Panc1 (cell line): ENCODE measurements around the gene RPS15A. TPM values are rescaled to one million over a fixed set of nuclear protein-coding genes. Genes with fewer than 3 reads are reported as not detected.
"Not testable (repeated sequence)": the region's sequence is repeated elsewhere in the genome, so short reads cannot be mapped to it uniquely, and the experiment has no call there.

Source experiments
- ATAC-seq: fragments of 200-7000 bp; cut with Tn5 transposase; 2 replicates; pipeline ENCODE4 v1.9.1; 2020; ENCODE audit warnings: mild to moderate bottlenecking, moderate library complexity
- BruUV-seq: library from RNA; stranded (reverse); fragments of 400-500 nt; replicated peaks from 2 replicates; lab custom pipeline; 2021; lab: Mats Ljungman, UMichigan
- CTCF ChIA-PET: fragments of 300-600 bp; sonication (Branson Sonifier 250); formaldehyde crosslinking; loops from one replicate; lab custom pipeline; 2022; ENCODE audit warnings: antibody characterized with exemption; lab: Charles Lee
- POLR2A ChIA-PET: fragments of 300-600 bp; sonication (Branson Sonifier 250); formaldehyde crosslinking; loops from one replicate; lab custom pipeline; 2022; ENCODE audit warnings: antibody characterized with exemption; lab: Charles Lee
- DNase-seq: peaks from one replicate; pipeline ENCODE4 v3.0.0-alpha.2; 2010; ENCODE audit warnings: low read depth, low spot score
- H3K27ac ChIP-seq: 2 replicates; pipeline ENCODE4 v1.5.1; 2011; ENCODE audit warnings: mild to moderate bottlenecking, low read length, inconsistent platforms
- H3K27me3 ChIP-seq: fragments of 200-500 bp; sonication (Bioruptor generic); 2 replicates; pipeline ENCODE4 v1.6.0; 2014; ENCODE audit warnings: low read length, inconsistent platforms; ENCODE audit not compliant: control insufficient read depth, insufficient read depth
- H3K36me3 ChIP-seq: fragments of 200-500 bp; sonication (Bioruptor generic); 2 replicates; pipeline ENCODE4 v1.5.1; 2014; ENCODE audit warnings: inconsistent platforms, mild to moderate bottlenecking, low read length, moderate library complexity; ENCODE audit not compliant: control insufficient read depth, insufficient read depth
- H3K4me1 ChIP-seq: 2 replicates; pipeline ENCODE4 v1.5.1; 2011; ENCODE audit warnings: inconsistent platforms, mild to moderate bottlenecking, low read length, moderate library complexity; ENCODE audit not compliant: control insufficient read depth, insufficient read depth
- H3K4me3 ChIP-seq, 2 experiments: 2 replicates each; pipeline ENCODE4 v1.5.1; 2011 to 2012; ENCODE audit warnings: low read depth in 2 of 2, low read length in 2 of 2, mild to moderate bottlenecking in 2 of 2, inconsistent platforms in 1 of 2, moderate library complexity in 1 of 2
- H3K9me3 ChIP-seq: fragments of 200-500 bp; sonication (Bioruptor generic); 2 replicates; pipeline ENCODE4 v1.5.1; 2014; ENCODE audit warnings: low read depth, mild to moderate bottlenecking, inconsistent platforms, low read length, moderate library complexity; ENCODE audit not compliant: control insufficient read depth, insufficient read depth
- in situ Hi-C: cut with HindIII; loops from 2 replicates; pipeline ENCODE4 v1.10.0; 2016; ENCODE audit warnings: low sequenced_read_pairs, low pct_unique_long_range_greater_than_20kb
- intact Hi-C: fragments of 100-400 bp; cut with micrococcal nuclease; formaldehyde crosslinking; loops from one replicate; pipeline ENCODE4 v1.10.0; 2022; ENCODE audit not compliant: unreplicated experiment
- total RNA-seq: library from RNA; stranded (reverse); gene quantifications from one replicate; pipeline ENCODE4 v1.2.1, GENCODE V29; 2021; ENCODE audit not compliant: unreplicated experiment
- TF ChIP-seq, protein P1 (sequence below): fragments of 450-650 bp; IDR thresholded peaks from 2 replicates; pipeline ENCODE4 v1.5.1; 2017; ENCODE audit warnings: mild to moderate bottlenecking

Gene RPS15A
- total RNA-seq, 1 experiment from 2014 or later, result 1,366 TPM

DNA sequence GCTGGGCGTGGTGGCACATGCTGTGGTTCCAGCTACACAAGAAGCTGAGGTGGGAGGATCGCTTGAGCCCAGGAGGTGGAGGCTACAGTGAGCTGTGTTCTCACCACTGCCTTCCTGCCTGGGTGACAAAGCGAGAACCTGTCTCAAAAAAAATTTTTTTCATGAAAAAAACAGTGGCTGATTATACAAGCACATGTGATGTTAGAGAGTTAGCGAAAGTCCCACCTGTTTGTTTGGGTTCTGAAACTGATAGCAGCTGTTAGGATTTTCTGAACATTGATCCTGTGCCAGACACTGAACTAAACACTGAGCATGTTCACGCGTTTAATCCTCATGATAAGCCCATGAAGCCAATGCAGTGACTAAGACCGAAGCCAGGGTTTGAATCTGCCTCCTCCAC, 22.9 kb downstream of the RPS15A start:
- in situ Hi-C loops, ATAC-seq, H3K27ac ChIP-seq, BruUV-seq, DNase-seq, H3K4me3 ChIP-seq, H3K36me3 ChIP-seq, H3K27me3 ChIP-seq, intact Hi-C loops, CTCF ChIA-PET, H3K9me3 ChIP-seq, H3K4me1 ChIP-seq, POLR2A ChIA-PET: not testable (repeated sequence)

DNA sequence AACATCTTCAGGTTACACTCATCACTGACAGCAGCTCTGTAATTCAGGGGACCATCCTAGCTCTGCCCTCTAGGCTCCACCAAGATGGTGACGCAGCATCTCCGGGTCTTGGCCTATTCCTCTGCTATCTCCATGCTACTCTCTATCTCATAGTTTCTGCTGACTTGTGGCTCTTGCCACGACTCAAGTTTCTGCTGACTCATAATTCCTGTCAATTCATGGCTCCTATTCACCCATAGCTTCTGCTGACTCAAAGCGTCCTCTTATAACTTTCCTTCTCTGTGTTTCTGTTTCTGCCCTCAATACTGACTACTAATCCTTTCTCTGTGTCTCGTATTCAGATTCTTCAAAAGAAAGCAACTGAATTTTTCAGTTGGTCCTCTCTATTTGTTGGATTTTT, 27.4 kb downstream of the RPS15A start:
- H3K27me3 ChIP-seq, DNase-seq, in situ Hi-C loops, H3K27ac ChIP-seq, H3K9me3 ChIP-seq, BruUV-seq, H3K4me3 ChIP-seq, CTCF ChIA-PET, H3K4me1 ChIP-seq, POLR2A ChIA-PET, H3K36me3 ChIP-seq, intact Hi-C loops, ATAC-seq: not testable (repeated sequence)

DNA sequence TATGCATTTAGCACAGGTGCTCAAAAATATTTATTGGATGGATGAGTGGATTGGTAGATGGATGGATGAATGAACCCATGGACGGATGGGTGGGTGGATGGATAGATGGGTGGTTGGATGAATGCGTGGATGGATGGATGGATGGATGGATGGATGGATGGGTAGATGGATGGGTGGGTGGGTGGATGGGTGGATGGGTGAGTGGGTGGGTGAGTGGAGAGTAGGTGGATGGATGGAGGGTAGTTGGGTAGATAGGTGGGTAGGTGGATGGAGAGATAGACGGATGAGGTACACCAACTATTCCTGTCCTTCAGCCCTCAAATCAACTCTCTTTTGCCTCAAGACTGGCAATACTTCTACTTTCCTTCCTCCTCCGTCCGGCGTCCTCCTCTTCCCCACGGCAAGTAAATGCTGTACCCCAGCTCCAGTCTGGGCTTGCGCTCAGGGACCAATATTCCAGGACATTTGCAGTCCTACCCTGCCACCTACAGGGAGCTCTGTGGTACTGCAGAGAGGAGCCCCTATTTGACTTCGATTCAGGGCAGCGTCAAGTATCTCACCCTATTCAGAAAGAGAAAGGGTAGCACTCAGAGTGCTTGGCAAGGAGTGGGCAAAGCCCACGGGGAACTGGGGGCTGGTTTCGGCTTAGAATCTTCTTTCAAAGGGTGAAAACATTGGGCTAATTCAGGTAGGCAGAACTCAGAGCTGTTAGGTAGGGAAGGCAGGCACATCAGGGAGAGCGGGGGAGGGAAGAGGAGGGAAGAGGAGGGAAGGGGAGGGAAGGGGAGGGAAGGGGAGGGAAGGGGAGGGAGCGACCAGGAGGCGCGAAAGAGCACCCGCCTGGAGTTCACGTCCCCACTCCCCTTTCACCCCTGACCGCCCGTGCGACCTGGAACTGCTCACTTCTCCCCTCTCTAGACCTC, 30.3 kb downstream of the RPS15A start:
- TF ChIP-seq, protein P1, sequence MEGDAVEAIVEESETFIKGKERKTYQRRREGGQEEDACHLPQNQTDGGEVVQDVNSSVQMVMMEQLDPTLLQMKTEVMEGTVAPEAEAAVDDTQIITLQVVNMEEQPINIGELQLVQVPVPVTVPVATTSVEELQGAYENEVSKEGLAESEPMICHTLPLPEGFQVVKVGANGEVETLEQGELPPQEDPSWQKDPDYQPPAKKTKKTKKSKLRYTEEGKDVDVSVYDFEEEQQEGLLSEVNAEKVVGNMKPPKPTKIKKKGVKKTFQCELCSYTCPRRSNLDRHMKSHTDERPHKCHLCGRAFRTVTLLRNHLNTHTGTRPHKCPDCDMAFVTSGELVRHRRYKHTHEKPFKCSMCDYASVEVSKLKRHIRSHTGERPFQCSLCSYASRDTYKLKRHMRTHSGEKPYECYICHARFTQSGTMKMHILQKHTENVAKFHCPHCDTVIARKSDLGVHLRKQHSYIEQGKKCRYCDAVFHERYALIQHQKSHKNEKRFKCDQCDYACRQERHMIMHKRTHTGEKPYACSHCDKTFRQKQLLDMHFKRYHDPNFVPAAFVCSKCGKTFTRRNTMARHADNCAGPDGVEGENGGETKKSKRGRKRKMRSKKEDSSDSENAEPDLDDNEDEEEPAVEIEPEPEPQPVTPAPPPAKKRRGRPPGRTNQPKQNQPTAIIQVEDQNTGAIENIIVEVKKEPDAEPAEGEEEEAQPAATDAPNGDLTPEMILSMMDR, result peak; percentile 68
- H3K36me3 ChIP-seq, POLR2A ChIA-PET, H3K27ac ChIP-seq, H3K27me3 ChIP-seq, H3K9me3 ChIP-seq, in situ Hi-C loops, BruUV-seq, H3K4me1 ChIP-seq, DNase-seq, H3K4me3 ChIP-seq, intact Hi-C loops: not testable (repeated sequence)
- peak; percentile 95 for ATAC-seq
- CTCF ChIA-PET, result interaction anchor here (0.6 kb wide), 1 partner anchor 166 kb away, joined by 3 read pairs; no protein-coding TSS in a partner anchor

DNA sequence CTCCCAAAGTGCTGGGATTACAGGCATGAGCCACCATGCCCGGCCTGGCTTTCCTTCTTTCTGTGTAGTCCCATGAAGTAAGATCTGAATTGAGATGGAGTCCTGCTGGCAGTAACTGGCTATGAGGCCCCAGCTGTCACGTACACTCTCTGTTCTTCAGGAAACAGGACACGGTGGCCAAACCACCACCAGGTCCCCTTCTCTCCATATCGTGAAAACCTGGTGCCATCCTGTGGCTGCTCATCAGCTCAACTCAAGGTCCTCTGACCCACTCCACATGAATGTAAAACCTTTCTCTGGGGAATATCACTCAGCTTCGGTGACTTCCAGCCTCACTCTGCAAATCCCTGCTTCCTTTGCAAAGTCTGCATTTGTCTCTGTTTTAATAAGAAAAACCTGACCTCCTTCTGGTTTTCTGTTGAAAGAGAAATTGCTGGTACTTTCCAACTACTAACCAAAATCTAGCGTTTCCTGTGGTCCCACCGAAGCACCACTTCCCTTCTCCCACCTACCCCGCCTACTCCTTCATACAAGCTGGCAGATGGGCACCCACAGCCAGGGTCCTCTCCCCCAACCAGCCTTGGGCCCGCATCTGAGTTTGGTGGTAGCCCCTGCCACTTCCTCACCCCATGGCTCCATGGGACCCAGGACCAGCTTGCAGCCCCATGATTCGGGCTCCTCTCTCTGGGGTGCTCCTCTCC, 32.0 kb downstream of the RPS15A start:
- H3K4me1 ChIP-seq, CTCF ChIA-PET, H3K9me3 ChIP-seq, in situ Hi-C loops, H3K4me3 ChIP-seq, BruUV-seq, H3K27me3 ChIP-seq, POLR2A ChIA-PET, H3K27ac ChIP-seq, DNase-seq, H3K36me3 ChIP-seq, intact Hi-C loops: not testable (repeated sequence)
- ATAC-seq, result peak; percentile 40; the same call in 1 of the 2 replicates

DNA sequence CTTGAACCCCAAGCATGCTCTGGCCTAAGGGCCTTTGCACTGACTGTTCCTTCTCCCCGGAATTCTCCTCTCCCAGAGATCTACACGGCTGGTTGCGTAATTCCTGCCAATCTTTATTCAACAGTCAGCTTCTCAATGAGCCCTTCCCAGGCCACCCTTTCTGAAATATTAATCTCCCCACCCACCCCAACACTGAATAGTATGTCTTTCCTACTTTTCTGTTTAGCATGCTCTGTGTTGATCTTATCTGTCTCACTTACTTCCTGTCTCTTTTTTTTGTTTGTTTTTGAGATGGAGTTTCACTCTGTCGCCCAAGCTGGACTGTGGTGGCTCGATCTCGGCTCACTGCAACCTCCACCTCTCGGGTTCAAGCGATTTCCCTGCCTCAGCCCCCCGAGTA, 33.5 kb downstream of the RPS15A start:
- BruUV-seq, DNase-seq, POLR2A ChIA-PET, H3K9me3 ChIP-seq, H3K27ac ChIP-seq, H3K4me3 ChIP-seq, intact Hi-C loops, in situ Hi-C loops, ATAC-seq, H3K4me1 ChIP-seq, H3K27me3 ChIP-seq, H3K36me3 ChIP-seq, CTCF ChIA-PET: not testable (repeated sequence)

DNA sequence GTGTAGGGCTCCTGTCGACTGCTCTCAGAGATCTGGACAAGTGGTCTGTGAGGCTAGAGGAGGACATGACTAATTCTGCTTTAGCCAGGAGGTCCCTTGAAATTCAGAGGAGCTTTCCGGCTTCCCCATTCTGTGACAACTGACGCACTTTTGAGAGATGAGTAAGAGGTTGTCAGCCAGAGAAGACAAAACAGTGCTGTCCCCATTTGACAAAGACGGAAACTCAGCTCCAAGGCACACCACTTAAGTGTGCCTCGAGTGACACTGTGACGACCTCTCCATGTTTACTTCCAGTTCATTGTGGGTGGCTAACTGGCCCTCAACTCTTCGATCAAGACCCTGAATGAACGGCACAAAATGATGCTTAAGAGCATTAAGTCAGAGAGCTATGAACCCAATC, 47.3 kb downstream of the RPS15A start:
- H3K27ac ChIP-seq, ATAC-seq, H3K4me3 ChIP-seq, POLR2A ChIA-PET, BruUV-seq, CTCF ChIA-PET, DNase-seq, H3K4me1 ChIP-seq, intact Hi-C loops, H3K9me3 ChIP-seq, H3K27me3 ChIP-seq, H3K36me3 ChIP-seq, in situ Hi-C loops: not testable (repeated sequence)
